GM23338 (cell line): ENCODE results near the gene SPTB.

ENCODE experiments used
- CREB1 ChIP-seq: fragments of 250-450 bp; sonication (Bioruptor Pico); IDR thresholded peaks from 2 replicates; pipeline ENCODE4 v1.5.0; 2020; ENCODE audit warnings: low read depth, mild to moderate bottlenecking, moderate library complexity
- CTCF ChIP-seq, 2 experiments: fragments of 200-600 bp in 1 of 2; sonication (generic) in 1 of 2; conservative IDR thresholded peaks; 2 replicates each; pipeline versions ENCODE4 v1.5.1 to v1.6.1; 2016 to 2017; ENCODE audit warnings: antibody characterized with exemption in 2 of 2, low read depth in 2 of 2, mild to moderate bottlenecking in 2 of 2, moderate library complexity in 1 of 2
- EZH2 ChIP-seq: fragments of 200-600 bp; sonication (generic); IDR thresholded peaks from one replicate; pipeline ENCODE4 v1.8.0; 2017; ENCODE audit warnings: antibody characterized with exemption, mild to moderate bottlenecking, low read depth; ENCODE audit not compliant: unreplicated experiment
- EZH2phosphoT487 ChIP-seq: fragments of 200-600 bp; sonication (generic); IDR thresholded peaks from one replicate; pipeline ENCODE4 v1.8.1; 2018; ENCODE audit warnings: antibody characterized with exemption; ENCODE audit not compliant: unreplicated experiment
- JUNB ChIP-seq: IDR thresholded peaks from one replicate; pipeline ENCODE4 v1.6.1; 2016; ENCODE audit warnings: antibody characterized with exemption; ENCODE audit not compliant: unreplicated experiment
- POLR2AphosphoS5 ChIP-seq: IDR thresholded peaks from 2 replicates; pipeline ENCODE4 v1.6.1; 2016; ENCODE audit warnings: antibody characterized with exemption, low read depth
- TF ChIP-seq, protein P1 (sequence below): IDR thresholded peaks from one replicate; pipeline ENCODE4 v1.6.1; 2018; ENCODE audit warnings: antibody characterized with exemption; ENCODE audit not compliant: unreplicated experiment

- TF ChIP-seq EZH2 (no peak), CTCF (conservative IDR thresholded peaks at IDR 0.05; ENCODE audit: low read depth in 2 of 2) (no peak), POLR2AphosphoS5 (no peak), EZH2phosphoT487 (no peak), JUNB (no peak), CREB1 (CRISPR knock-in tag) (no peak)
- TF ChIP-seq, protein P1, sequence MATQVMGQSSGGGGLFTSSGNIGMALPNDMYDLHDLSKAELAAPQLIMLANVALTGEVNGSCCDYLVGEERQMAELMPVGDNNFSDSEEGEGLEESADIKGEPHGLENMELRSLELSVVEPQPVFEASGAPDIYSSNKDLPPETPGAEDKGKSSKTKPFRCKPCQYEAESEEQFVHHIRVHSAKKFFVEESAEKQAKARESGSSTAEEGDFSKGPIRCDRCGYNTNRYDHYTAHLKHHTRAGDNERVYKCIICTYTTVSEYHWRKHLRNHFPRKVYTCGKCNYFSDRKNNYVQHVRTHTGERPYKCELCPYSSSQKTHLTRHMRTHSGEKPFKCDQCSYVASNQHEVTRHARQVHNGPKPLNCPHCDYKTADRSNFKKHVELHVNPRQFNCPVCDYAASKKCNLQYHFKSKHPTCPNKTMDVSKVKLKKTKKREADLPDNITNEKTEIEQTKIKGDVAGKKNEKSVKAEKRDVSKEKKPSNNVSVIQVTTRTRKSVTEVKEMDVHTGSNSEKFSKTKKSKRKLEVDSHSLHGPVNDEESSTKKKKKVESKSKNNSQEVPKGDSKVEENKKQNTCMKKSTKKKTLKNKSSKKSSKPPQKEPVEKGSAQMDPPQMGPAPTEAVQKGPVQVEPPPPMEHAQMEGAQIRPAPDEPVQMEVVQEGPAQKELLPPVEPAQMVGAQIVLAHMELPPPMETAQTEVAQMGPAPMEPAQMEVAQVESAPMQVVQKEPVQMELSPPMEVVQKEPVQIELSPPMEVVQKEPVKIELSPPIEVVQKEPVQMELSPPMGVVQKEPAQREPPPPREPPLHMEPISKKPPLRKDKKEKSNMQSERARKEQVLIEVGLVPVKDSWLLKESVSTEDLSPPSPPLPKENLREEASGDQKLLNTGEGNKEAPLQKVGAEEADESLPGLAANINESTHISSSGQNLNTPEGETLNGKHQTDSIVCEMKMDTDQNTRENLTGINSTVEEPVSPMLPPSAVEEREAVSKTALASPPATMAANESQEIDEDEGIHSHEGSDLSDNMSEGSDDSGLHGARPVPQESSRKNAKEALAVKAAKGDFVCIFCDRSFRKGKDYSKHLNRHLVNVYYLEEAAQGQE = no peak
Measured at GRCh38 chr14:64698903-64699302, 180.8 kb downstream of the SPTB start.
